Thyroid gland (tissue), 4 donors: ENCODE results near the gene KIAA1755. TPM values are rescaled to one million over a fixed set of nuclear protein-coding genes. Genes with fewer than 3 reads are reported as not detected.

Source experiments
- DNase-seq, 2 donors: peaks; one replicate each; pipeline ENCODE4 v3.0.0-alpha.2; 2019
- H3K27ac ChIP-seq, 3 donors: fragments of 200-600 bp; sonication (generic); 1 replicate in 2 of 3; 2 replicates in 1 of 3; pipeline ENCODE4 v1.5.1; 2016 to 2019; ENCODE audit warnings: mild to moderate bottlenecking in 1 of 3, moderate library complexity in 1 of 3
- H3K27me3 ChIP-seq: fragments of 200-600 bp; sonication (generic); one replicate; pipeline ENCODE4 v1.5.1; 2019
- H3K36me3 ChIP-seq, 2 donors: fragments of 200-600 bp; sonication (generic); one replicate each; pipeline ENCODE4 v1.5.1; 2016 to 2019
- H3K4me1 ChIP-seq, 2 donors: fragments of 200-600 bp; sonication (generic); one replicate each; pipeline ENCODE4 v1.5.1; 2017 to 2019
- H3K4me3 ChIP-seq, 3 donors: fragments of 200-600 bp; sonication (generic); replicated peaks in 1 of 3; 1 replicate in 2 of 3; 2 replicates in 1 of 3; pipeline ENCODE4 v1.5.1; 2016; ENCODE audit warnings: mild to moderate bottlenecking in 1 of 3
- H3K9me3 ChIP-seq: fragments of 200-600 bp; sonication (generic); one replicate; pipeline ENCODE4 v1.5.1; 2017
- POLR2A ChIP-seq, 2 donors: fragments of 450-650 bp; IDR thresholded peaks; one replicate each; pipeline ENCODE4 v1.6.1; 2017; ENCODE audit warnings: antibody characterized with exemption in 2 of 2, mild to moderate bottlenecking in 2 of 2, moderate library complexity in 1 of 2
- WGBS, 2 donors: methylation state at CpG; one replicate each; pipeline ENCODE4 v1.1.5; 2017; 5-methylcytosine and 5-hydroxymethylcytosine counted together
- intact Hi-C: fragments of 100-400 bp; cut with DNase I; formaldehyde crosslinking; loops from one replicate; pipeline ENCODE4 v1.15.1; 2023
- total RNA-seq, 4 donors: library from RNA; depleted of rRNA; stranded (reverse); fragments of >200 nt; gene quantifications; one replicate each; pipeline ENCODE4 v1.2.3, GENCODE V29; 2016
- TF ChIP-seq, protein P1 (sequence below), 6 experiments: fragments of 200-600 bp in 3 of 6; fragments of 450-650 bp in 3 of 6; sonication (generic) in 3 of 6; IDR thresholded peaks; one replicate each; pipeline ENCODE4 v1.5.1; 2016 to 2019; ENCODE audit warnings: antibody characterized with exemption in 6 of 6, mild to moderate bottlenecking in 2 of 6, inconsistent platforms in 1 of 6, moderate library complexity in 1 of 6

The KIAA1755 gene
- total RNA-seq, 4 donors from 2014 or later = 1.0 to 5.5 (median 1.7) TPM

DNA sequence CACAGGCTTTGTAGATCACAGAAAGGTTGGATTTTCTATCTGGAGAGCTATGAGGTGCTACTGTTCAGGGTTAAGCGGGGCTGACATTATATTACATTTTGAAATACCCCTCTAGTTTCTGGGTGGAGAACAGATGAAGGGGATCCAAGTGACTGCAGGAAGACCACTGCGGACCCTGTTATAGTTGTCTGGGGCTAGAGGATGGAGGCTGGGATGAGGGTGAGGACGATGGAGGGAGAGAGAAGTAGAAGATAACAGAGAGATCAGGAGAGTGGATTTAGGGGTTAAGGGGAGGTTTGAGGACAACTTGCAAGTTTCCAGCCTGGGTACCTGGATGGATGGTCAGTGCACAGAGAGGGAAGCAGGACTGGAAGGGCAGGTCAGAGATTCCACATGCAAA is 52.0 kb downstream of the KIAA1755 start:
- Histone ChIP-seq H3K4me3 (no peak overlapping the region), H3K9me3 (no peaks in the 10 kb centered on the region), H3K36me3 (no peaks in the 10 kb centered on the region), H3K4me1 (no peaks in the 10 kb centered on the region), H3K27me3 (no peaks in the 10 kb centered on the region), H3K27ac (no peak overlapping the region)
- intact Hi-C loops = no loop called here
- TF ChIP-seq, protein P1, sequence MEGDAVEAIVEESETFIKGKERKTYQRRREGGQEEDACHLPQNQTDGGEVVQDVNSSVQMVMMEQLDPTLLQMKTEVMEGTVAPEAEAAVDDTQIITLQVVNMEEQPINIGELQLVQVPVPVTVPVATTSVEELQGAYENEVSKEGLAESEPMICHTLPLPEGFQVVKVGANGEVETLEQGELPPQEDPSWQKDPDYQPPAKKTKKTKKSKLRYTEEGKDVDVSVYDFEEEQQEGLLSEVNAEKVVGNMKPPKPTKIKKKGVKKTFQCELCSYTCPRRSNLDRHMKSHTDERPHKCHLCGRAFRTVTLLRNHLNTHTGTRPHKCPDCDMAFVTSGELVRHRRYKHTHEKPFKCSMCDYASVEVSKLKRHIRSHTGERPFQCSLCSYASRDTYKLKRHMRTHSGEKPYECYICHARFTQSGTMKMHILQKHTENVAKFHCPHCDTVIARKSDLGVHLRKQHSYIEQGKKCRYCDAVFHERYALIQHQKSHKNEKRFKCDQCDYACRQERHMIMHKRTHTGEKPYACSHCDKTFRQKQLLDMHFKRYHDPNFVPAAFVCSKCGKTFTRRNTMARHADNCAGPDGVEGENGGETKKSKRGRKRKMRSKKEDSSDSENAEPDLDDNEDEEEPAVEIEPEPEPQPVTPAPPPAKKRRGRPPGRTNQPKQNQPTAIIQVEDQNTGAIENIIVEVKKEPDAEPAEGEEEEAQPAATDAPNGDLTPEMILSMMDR (IDR thresholded peaks at IDR 0.05) = no peak
- no peak for TF ChIP-seq POLR2A (IDR thresholded peaks at IDR 0.05)
- no peak for DNase-seq
- 90 to 91% methylated on average over 3 of the region's 3 CpGs for WGBS, 2 donors

DNA sequence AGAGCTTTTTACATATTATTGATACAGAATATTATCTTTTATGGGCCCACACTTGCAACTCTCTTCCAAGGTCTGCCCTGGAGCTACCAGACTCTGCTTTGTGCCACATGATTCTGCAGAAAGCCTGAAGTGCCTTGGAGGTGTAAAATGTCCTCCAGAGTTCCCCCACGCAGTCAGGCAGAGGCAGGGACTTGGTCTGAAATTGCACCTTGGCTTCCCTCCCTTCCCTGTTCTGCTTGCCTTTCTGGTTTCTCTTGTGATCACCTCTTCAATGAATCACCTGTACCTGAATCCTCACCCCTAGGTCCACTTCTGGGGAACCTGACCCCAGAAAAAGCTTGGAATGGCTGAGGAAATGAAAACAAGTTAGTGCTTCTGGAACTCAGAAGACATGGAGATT is 52.4 kb downstream of the KIAA1755 start:
- intact Hi-C loops = no loop called here
- Histone ChIP-seq H3K36me3 (no peaks in the 10 kb centered on the region), H3K27me3 (no peaks in the 10 kb centered on the region), H3K4me3 (no peak overlapping the region), H3K9me3 (no peaks in the 10 kb centered on the region), H3K27ac (no peak overlapping the region), H3K4me1 (no peaks in the 10 kb centered on the region)
- TF ChIP-seq, protein P1 (IDR thresholded peaks at IDR 0.05) = no peak
- TF ChIP-seq POLR2A (IDR thresholded peaks at IDR 0.05) = no peak
- DNase-seq = no peak
- WGBS, 2 donors = 56 to 57% methylated on average over 1 of the region's 1 CpG

DNA sequence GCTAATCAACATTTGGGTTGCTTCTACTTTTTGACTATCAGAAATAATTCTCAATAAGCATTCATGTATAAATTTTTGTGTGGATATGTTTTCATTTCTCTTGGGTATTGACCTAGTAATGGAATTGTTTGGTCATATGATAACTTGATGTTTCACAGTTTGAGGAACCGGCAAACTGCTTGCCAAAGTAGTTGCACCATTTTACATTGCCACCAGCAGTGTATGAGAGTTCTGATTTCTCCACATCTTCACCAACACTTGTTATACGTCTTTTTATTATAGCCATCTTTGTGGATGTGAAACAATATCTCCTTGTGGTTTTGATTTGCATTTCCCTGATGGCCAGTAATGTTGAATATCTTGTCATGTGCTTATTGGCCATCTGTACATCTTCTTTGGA is 52.9 kb downstream of the KIAA1755 start:
- no peaks in the 10 kb centered on the region for H3K9me3 ChIP-seq
- no peak overlapping the region for H3K4me3 ChIP-seq
- H3K4me1 ChIP-seq = no peaks in the 10 kb centered on the region
- DNase-seq = no peak
- H3K36me3 ChIP-seq = no peaks in the 10 kb centered on the region
- no peak for TF ChIP-seq POLR2A (IDR thresholded peaks at IDR 0.05)
- TF ChIP-seq, protein P1 (IDR thresholded peaks at IDR 0.05) = no peak
- 94 to 95% methylated on average over 2 of the region's 2 CpGs for WGBS, 2 donors
- H3K27ac ChIP-seq = no peak overlapping the region
- no peaks in the 10 kb centered on the region for H3K27me3 ChIP-seq
- intact Hi-C loops = no loop called here

DNA sequence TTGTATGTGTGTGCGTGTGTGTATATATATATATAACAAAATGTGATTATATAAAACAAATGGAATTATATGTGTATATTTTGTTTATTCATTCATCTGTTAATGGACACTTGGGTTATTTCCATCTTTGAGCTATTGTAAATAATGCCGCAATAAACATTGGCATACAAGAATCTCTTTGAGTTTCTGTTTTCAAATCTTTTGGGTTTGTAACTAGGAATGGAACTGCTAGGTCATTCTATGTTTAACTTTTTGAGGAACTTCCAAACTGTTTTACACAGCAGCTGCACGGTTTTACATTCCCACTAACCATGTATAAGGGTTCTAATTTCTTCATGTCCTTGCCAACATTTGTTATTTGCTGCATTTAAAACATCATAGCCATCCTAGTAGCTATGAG is 55.5 kb downstream of the KIAA1755 start:
- Histone ChIP-seq H3K36me3 (no peaks in the 10 kb centered on the region), H3K9me3 (no peaks in the 10 kb centered on the region), H3K27me3 (no peaks in the 10 kb centered on the region), H3K27ac (no peak overlapping the region), H3K4me3 (no peak overlapping the region), H3K4me1 (no peaks in the 10 kb centered on the region)
- 75 to 81% methylated on average over 3 of the region's 3 CpGs for WGBS, 2 donors
- intact Hi-C loops = no loop called here
- DNase-seq = no peak
- no peak for TF ChIP-seq POLR2A (IDR thresholded peaks at IDR 0.05)
- TF ChIP-seq, protein P1 (IDR thresholded peaks at IDR 0.05) = no peak

DNA sequence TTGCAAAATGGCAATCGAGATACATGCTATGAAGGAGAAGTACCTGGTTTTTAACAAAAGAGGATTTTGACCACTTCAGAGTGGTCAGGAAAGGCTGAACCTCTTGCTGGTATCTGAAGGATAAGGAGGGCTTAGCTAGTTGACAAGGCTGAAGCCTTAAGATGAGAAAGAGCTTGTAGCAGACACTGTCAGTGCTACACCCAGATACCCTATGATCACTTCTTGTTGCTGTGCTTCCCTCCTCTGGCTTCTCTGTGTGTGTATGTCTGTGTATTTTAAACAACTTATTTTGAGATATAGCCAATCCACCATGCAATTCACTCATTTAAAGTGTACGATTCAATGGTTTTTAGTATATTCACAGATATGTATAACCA is 56.6 kb downstream of the KIAA1755 start:
- TF ChIP-seq, protein P1 (IDR thresholded peaks at IDR 0.05) = no peak
- no peak for TF ChIP-seq POLR2A (IDR thresholded peaks at IDR 0.05)
- 84 to 87% methylated on average over 2 of the region's 2 CpGs for WGBS, 2 donors
- Histone ChIP-seq H3K36me3 (no peaks in the 10 kb centered on the region), H3K27ac (no peak overlapping the region), H3K4me3 (no peak overlapping the region), H3K4me1 (no peaks in the 10 kb centered on the region), H3K9me3 (no peaks in the 10 kb centered on the region), H3K27me3 (no peaks in the 10 kb centered on the region)
- DNase-seq = no peak
- intact Hi-C loops = no loop called here
